ENCODE data around the gene CMIP. TPM values are rescaled to one million over a fixed set of nuclear protein-coding genes. Genes with fewer than 3 reads are reported as not detected.

Gene CMIP
- polyA plus RNA-seq, 1 donor = 44.3 TPM

DNA sequence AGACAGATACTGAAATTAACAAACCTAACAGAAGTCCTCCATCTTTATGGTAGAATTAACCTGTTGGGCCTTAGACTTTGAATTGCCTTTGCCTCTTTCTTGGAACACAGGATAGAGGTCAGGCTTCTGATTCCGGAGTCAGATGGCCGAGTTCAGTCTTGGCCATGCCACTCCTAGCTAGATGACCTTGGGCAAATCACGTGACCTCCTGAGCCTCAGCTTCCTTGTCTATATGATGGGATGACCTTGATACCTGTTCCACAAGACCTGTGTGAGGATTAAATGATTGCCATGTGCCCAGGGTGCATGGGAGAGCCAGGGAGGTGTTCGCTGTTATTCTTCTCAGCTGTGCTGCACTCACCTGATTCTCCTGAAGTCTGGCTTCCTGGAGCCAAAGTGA lies 161.4 kb downstream of the CMIP start:
- DNase-seq = no peak

DNA sequence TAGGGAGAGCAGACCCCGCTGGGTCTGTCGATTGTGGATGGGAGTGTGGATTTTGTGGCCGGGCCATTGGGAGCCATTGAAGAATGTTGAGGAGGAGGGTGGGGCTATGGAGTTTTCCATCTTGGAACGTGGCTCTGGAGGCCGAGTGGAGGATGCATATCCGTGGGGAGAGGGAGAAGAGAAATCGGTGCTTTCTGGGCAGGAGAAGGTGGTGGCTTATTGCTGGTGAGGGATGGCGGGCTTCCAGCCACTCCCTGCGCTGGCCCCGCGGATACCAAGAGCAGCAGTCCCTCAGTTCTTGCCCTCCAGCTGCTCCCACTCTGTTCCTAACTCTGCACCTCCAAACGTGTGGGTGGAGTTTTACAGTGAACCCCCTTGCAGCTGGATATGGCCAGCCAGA lies 162.4 kb downstream of the CMIP start:
- DNase-seq = no peak

DNA sequence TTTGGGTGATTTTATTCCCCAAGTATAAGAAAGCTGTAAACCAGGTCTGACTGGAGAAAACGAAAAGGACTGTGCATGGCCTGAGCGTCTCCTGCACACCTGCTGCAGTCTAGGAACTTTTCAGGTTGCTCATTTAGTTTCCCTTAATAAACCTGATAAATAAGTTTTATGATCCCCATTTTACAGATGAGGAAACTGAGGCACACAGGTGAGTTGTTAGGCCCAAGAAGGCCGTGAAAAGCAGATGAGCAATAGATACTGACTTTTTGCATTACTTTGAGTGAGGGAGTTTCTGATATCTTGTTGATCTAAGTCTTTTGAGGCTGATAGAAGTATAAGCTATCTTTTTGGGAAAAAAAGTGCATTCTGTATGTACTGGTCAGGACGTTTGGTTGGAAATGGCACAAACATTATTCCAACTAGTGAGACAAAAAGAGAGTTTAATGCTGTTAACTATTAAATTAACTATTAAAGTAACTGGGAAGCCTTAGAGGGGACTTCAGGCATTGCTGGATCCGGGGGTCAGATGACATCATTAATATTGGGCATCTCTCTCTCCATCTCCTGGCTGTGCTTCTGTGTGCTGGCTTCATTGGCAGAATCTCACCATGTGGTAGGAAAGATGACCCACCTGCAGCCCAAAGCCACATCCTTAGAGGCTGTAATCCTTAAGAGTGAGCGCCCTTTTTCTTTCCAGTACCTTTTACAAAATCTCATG lies 163.4 kb downstream of the CMIP start:
- DNase-seq = no peak

DNA sequence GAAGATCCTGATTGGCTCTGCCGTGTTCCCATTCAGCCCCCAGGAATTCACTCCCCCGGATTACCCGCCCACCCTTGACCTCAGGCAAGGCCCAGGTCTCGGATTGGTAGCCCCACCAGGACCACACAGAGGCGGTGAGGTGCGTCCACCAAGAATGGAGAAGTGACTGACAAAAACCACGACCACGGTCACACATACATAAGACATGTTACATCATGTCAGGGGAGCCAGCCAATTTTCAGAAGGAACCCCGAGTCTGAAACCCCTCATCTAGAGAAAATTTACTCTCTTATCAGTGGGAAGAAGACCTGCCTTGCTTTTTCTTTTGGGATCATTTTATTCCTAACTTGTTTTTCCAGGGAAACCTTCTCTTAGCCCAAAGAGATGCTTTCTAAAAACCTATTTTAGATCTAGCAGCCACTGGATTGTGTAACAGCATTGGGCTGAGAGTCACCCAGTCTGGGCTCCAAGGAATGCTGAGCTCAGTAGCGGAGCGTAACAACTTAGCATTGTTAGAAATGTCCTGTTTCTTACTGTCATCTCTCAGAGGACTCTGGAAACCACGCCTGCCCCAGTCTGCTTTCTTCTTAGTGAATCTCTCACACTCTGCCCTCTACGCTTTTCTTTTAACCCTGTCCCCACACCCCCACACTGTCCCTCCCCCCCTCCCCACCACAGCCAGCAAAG lies 164.1 kb downstream of the CMIP start:
- no peak for DNase-seq

DNA sequence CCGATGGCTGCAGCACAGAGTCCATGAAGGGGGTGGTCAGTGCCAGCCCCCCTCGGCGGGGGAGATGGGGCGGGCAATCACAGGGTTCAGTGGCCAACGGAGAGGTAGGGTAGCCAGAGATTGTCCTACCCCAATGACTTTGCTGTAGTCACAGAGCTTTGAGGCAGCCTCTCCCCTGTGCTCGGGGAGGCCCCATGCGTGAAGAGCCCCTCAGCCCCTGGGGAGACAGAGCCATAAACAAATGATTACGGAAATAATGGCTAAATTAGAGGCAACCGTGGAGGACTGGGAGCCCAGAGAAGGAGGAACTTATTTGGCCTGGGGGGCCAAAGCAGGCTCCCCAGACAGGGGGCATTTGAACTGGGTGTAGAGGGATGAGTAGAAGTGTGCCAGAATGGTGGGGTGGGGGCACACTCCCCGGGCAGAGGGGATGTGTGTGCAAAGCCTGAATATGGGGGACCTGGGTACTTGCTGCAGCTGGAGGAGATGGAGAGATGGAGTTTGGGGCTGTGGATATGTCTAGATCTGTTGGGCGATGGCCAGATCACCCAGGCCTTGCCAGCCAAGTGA lies 164.8 kb downstream of the CMIP start:
- DNase-seq = no peak

DNA sequence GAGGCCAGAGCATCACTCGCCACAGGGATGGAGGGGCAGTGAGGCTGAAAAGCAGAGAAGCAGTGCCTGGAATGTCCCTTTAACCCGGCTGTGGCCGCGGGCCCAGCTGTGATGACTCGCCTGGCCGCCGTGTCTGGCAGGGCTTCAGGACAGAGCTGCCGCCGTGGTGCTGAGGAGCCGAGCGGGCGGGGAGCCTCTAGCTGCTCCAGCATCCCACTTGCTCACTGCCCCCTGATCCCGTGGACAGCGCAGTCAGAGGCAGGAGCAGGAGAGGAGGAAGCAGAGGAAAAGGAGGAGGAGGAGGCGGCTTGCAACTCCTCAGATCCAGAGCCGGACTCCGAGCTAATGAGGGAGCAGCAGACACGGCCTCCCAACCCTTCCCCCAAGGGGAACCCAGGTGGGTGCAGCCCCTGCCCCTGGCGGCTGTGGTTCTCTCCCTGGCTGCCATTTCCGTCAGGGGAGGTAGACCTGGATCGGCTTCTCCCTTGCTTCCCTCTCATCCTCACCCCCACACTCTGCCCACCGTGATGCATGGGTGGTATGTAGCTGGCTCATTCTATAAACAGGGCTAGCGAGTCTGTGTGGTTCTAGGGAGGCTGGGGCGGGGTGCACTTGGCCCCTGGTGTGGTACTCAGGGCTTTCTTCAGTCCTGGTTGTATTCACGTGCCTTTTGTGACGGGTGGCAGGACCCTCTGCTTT lies 165.7 kb downstream of the CMIP start:
- no peak for DNase-seq

DNA sequence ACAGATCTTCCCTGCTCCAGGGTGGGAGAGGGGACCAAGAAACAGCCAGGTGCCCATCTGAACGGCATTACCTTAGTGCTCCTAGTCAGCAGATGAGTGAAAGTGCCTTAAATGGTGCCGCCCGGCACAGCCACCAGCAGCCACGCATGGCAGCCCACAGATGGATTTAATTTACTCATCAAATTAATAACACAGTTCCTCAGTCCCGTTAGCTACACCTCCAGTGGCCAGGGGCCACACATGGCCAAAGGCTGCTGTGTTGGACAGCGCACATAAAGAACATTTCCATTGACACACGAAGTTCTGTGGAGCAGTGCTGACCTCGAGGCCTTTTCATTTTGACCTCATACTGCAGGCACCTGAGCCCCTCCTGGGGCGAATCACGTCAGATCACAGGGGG lies 166.3 kb downstream of the CMIP start:
- no peak for DNase-seq

DNA sequence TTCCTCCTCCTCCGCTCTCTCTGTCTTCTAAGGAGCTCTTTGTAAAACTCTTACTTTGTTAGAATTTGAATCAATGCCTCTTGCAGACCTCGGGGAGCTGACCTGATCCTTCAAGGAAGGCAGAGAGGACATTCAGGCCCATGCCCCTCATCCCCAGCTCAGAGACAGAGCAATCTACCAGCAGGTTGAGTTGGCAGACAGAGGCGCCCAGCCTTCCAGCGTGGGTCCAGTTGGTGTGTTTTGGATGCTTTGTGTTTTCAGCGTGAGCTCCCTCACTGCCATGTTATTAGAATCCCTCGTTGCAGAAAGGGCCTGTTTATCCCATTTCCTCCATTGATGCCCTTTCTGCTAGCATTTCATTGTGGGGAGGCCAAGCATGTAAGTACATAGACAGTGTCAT lies 167.1 kb downstream of the CMIP start:
- DNase-seq = no peak

DNA sequence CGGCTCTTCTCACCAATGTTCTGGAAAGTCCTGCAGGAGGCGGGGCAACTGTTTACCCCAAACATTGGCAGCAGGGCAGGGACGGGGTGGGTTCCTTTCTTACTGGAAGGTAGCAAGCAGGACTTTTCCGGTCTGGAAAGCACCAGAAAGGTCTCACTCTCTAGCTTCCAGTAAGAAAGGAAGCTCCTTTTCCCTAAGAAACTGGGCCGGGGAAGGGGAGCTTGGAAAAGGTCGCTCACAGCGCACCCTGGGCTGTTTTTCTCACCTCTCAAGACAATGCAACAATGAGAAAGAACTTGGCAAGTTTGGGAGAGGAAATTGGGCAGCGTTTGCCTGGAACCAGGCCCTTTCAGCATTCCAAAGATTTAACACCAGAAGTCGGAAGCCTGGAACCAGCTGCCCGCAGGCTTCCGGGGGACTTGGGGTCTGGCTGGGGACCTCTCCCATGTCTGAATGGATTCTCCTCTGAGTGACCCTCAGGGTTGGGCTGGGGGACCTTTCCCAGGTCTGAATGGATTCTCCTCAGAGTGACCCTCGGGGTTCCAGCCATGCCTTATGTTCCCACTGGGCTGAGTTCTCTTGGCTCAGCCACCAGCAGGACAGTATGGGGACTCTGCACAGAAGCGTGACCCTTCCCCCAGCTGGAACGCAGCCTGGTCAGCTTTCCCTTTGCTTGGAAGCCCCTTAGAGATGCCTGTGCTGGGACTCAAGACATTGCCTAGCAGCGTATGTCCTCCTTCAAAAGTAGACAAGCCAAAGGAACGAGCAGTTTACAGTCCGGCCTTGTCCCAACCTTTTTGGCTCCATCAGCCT lies 167.9 kb downstream of the CMIP start:
- no peak for DNase-seq

DNA sequence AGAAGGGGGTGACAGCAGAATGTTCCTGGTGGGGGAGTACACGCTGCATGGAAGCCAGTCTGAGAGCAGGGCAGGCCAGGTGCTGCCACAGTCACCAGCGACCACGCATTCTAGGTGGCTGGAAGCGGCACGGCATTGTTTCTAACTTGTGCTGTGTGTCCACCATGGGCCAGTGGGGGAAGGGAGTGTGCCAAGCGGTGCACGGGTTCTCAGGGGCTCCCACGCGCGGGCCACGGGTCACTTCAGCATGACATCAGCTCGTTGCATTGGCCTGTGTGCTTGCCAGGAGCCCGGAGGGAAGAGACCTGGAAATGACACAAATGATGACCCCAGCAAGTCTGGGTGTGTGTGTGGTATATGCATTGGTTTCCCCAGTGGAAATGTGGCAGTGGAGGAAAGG lies 169.6 kb downstream of the CMIP start:
- no peak for DNase-seq

DNA sequence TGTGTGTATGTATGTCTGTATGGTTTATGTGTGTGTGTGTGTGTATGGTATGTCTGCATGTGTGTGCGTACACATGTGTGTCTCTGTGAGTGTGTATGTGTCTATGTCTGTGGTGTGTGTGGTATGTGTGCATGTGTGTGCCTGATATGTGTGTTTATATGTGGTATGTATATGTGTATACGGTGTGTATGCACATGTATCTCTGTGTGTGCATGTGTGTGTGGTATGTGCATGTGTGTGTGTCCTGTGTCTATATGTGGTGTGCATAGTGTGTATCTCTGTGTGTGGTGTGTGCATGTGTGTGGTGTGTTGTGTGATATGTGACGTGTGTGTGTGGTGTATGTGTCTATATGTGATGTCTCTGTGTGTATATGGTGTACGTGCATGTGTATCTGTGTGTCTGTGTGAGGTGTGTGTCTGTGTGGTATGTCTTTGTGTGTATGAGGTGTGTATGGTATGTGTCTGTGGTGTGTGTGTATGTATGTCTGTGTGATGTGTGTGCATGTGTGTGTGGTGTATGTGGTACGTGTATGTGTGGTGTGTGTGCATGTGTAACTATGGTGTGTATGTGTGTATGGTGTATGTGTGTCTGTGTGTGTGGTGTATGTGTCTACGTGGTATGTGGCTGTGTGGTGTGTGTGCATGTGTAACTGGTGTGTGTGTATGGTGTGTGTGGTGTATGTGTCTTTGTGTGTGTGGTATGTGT lies 170.2 kb downstream of the CMIP start:
- no peak for DNase-seq

DNA sequence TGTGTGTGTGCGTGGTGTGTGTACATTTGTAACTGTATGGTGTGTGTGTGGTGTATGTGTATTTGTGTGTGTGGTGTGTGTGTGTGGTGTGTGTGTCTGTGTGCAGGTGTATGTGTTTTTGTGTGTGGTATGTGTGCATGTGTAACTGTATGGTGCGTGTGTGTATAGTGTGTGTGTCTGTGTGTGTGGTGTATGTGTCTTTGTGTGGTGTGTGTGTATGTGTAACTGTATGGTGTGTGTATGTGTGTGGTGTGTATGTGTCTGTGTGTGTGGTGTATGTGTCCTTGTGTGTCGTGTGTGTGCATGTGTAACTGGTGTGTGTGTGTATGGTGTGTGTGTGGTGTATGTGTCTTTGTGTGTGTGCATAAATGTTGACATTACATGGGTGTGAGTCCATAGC lies 170.8 kb downstream of the CMIP start:
- no peak for DNase-seq

DNA sequence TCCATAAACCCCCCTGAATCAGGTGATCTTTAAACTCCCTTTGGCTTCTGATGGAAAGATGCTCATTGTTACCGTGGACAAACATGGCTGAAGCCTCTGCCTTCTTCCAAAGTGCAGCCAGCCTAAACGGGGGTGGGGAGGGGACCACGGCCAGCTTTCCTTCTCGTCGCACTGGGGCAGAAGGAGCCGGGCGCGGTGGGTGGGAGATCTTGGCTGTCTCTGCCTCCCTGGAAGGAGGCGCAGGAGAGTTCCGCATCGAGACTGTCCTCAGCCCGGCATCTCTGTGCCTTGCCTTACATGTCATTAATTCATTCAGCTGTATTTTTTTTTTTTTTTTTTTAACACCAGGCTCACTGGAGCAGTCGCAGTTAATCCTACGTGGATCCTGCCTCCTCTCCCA lies 171.2 kb downstream of the CMIP start:
- no peak for DNase-seq

DNA sequence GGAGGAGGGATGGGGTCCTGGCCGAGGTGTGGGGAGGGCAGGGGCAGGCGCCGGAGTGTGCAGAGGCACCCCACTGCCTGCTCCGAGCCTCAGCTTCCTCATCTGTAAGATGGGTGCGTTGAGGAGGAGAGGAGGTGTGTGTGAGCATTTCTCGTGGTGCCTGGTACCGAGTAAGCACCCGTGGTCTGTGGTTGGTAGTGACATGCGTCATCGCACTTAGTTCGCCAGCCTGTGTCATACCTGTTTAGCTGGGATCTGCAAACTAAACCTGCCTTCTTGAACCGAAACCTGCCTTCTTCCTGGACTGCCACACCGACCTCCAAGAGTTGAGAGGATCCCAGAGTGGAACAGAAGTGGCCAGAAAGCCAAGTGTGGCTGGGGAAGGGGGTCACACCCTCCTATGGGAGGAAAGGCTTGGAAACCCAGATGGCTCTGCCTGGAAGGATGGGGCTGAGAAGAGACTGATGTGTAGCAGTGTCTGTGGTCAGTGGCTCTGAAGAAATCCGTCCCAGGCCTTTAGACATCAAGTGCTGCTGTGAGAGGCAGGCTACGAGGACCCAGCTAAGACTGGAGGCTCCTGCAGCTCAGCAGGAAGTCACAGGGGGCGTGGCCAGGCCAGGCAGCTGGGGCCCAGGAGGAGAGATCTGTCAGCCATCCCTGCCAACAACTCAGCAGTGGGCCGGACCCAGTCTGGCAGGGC lies 171.9 kb downstream of the CMIP start:
- no peak for DNase-seq

DNA sequence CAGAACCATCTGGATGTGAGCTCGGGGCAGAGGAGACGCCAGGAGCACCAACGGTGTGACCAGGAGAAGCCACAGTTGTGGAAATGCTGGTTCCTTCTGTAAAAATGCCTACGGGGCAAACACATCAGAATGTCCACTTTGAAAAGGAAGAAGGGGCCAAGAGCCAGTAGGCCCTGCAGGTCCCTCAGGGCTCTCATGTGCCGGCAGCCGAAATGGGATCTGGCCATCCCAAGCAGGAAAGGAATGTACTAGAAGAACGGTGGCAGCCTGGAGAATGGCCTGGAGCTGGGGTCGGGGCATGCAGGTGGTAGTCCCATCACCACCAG lies 172.4 kb downstream of the CMIP start:
- no peak for DNase-seq

DNA sequence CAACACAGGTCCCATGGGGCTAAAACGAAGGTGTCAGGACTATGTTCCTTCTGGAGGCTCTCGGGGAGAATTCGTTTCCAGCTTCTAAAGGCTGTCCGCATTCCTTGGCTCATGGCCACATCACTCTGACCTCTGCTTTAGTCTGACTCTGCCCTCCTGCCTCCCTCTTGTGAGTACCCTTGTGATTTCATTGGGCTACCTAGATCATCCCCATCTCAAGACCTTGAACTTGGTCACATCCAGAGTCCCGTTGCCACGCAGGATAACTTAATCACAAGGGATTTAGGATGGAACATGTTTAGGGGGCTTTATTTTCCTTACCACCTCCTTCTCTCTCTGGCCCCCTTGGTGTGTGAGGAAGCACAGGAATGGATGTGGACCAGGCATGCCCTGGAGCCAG lies 173.6 kb downstream of the CMIP start:
- no peak for DNase-seq

DNA sequence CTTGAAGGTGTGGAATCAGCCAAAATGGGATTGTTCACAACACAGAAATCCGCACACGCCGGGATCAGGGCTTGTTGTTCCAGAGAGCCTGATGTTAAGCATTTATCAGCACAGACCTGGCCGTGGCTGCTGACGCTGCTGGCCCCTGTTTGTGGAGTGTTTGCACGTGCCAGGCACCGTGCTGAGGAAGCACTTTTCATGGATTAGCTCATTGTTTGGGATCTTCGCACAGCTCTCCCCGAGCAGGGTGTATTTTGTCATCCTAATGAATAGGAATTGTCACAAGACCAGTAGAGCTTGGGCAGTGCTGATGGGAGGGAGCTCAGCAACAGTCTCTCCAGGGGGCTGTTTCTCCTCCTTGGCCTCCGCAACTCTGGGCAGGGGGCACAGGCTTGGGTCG lies 174.1 kb downstream of the CMIP start:
- no peak for DNase-seq

DNA sequence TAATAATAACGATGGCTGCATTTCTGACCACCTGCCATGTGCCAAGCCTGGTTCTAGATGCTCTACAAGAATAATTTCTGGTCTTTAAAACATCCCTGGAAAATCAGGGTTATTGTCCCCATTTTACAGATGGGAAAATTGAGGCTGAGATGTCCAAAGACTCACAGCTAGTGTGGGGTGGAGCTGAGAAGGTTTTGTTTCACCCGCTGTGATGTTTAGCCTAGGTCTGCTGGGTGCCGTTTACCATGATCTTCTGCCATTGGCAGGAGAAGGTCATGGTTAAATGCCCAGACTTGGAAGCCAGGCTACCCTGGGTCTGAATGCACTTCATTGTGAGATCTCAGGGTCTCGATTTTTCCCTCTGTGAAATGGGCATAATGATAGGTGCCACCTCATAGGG lies 175.4 kb downstream of the CMIP start:
- no peak for DNase-seq

DNA sequence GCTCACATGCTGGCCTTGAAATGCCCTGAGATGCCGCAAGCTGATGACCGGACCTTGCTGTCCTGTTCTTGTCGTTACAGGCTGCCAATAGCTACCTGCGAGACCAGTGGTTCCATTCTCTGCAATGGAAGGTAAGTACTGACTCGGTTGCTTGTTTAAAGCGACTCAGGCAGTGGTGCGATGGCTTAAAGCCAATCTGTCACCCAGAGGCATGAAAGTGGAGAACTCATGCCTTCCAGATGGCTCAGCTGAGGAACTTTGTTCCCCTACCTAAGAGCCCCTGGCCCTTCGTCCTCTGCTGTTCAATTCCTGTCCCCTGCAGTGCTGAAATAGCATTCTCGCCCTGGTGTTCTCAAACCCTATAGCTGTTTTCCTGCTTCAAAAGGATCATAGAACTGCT lies 176.2 kb downstream of the CMIP start:
- DNase-seq = no peak

DNA sequence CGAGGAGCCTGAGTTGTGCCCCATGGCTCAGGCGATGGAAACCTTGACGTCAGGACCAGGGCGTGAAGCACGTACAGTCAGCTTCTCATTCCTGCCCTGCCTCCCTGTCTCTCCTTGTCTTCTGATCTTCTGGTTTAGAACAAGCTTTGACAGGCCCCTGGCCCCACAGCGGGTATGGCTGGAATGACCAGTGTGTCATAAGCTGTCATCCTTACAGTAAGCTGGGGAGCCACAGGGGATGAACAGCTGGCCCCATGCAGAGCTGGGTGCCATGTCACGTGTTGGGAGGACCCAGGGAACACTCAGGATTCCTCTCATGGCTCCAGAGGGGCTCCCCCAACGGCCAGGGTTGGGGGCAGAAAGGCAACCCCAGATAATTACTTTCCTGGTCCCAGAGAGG lies 176.9 kb downstream of the CMIP start:
- no peak for DNase-seq
